ENCODE results near the gene PRPF8. TPM values are rescaled to one million over a fixed set of nuclear protein-coding genes. Genes with fewer than 3 reads are reported as not detected.

Gene PRPF8
- total RNA-seq, 1 experiment from 2014 or later = 103 TPM

DNA sequence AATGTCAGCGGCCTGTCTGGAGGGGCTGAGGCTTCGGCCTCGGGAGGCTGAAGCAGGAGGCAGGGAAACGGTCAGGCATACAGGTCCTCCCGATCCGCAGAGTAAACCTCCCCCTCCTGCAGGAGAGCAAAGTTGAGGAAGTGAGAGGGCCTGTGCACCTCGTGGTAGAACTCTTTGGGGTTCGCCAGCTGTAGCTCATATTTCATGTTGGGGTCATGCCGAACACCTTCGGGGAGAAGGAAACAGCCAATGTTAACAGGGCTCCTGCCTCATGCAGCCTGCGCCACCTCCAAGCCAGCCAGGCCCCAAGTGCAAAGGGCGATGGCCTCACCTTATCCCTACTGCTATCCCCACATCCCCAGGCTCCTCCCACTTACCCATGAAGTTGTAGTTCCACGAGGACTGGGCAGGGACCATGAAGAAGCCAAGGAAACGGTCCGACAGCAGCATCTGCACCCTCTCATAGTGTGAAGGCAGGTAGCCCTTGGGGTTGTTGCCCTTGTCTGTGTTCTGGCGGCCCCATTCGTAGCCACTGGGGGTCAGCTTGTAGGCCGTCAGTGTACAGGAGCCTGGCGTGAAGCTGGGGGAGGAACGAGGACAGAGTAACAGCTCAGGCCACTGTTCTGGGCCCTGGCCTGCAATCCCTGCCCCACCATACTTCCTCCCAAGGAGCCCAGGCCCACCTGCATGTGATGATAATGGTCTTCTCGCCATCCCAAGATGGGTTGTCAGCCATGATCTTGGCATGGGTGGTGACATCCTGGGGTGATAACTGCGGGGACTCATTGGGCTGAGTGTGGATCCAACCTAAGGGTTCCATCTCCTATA lies 33.7 kb downstream of the PRPF8 start:
- Histone ChIP-seq H3K4me3 (ENCODE audit: low read length) (no peak overlapping the region), H3K9me2 (replicated peaks; ENCODE audit: low read length) (no peaks in the 10 kb centered on the region), H4K20me1 (ENCODE audit: low read length) (no peaks in the 10 kb centered on the region), H3K9me3 (ENCODE audit: low read length) (no peaks in the 10 kb centered on the region), H3K36me3 (ENCODE audit: low read depth, low read length) (peaks cover 25% of the 10 kb centered on the region), H3K27me3 (ENCODE audit: low read length) (no peaks in the 10 kb centered on the region), H2AFZ (ENCODE audit: low read length) (no peak overlapping the region), H3K27ac (ENCODE audit: low read length) (no peak overlapping the region), H3K4me2 (ENCODE audit: low read length) (no peak overlapping the region), H3K9ac (ENCODE audit: low read length) (no peak overlapping the region), H3F3A (ENCODE audit: low read length, unreplicated experiment) (no peaks in the 10 kb centered on the region), H3K4me1 (ENCODE audit: insufficient read depth, low read length) (peaks cover 12% of the 10 kb centered on the region), H3K79me2 (ENCODE audit: low read length) (no peaks in the 10 kb centered on the region)
- intact Hi-C loops (cut with micrococcal nuclease) = no loop called here
- CTCF ChIA-PET = no interaction called here
- POLR2A ChIA-PET (ENCODE audit: unreplicated experiment) = no interaction called here
- ATAC-seq (no peak), DNase-seq (no peak)
- TF ChIP-seq EZH2 (IDR thresholded peaks at IDR 0.05; ENCODE audit: low read length, unreplicated experiment) (no peak), EZH2phosphoT487 (IDR thresholded peaks at IDR 0.05; ENCODE audit: borderline replicate concordance, low read length) (no peak)
- TF ChIP-seq, protein P1, sequence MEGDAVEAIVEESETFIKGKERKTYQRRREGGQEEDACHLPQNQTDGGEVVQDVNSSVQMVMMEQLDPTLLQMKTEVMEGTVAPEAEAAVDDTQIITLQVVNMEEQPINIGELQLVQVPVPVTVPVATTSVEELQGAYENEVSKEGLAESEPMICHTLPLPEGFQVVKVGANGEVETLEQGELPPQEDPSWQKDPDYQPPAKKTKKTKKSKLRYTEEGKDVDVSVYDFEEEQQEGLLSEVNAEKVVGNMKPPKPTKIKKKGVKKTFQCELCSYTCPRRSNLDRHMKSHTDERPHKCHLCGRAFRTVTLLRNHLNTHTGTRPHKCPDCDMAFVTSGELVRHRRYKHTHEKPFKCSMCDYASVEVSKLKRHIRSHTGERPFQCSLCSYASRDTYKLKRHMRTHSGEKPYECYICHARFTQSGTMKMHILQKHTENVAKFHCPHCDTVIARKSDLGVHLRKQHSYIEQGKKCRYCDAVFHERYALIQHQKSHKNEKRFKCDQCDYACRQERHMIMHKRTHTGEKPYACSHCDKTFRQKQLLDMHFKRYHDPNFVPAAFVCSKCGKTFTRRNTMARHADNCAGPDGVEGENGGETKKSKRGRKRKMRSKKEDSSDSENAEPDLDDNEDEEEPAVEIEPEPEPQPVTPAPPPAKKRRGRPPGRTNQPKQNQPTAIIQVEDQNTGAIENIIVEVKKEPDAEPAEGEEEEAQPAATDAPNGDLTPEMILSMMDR (conservative IDR thresholded peaks at IDR 0.05; ENCODE audit: low read depth, low read length) = no peak
- BruUV-seq (replicated peaks) = TSS peak; percentile 27

DNA sequence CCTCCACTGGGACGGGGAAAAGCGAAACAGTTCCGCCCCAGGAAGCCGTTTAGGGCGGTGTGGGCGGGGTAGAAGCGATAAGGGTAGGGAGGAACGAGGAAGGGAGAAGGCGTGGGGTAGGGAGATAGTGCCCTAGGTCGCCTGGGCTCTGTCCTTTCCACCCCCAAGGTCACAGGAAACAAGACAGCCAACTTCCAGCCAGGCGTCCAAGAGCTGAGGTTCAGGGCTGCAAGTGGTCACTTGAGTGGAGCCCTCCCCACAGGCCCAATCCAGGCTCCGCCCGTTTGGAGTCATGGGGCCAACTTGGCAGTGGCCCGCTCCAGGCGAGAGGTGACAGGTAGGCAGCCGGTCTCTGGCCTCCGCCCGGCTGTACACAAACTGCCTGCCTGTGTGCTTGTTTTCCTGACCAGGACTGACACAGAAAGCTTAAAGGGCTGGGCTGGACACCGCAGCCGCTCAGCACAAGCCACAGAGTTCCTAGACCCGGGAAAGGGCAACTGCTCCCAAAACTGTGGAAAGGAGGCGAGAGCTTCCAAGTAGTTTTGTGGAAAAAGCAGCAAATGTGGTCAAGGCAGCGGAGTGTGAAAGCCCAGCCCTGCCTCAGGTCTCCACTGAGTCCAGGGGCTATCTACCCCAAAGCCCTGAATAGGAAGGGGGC lies 34.7 kb downstream of the PRPF8 start, which contains the start of gene RILP:
RILP (minus strand) TSS at position 23 of the 658 bp plus-strand sequence. CDS start 62 bp downstream, outside the sequence.
- no peaks in the 10 kb centered on the region for H3K27me3 ChIP-seq (ENCODE audit: low read length)
- DNase-seq (peak; percentile 76), ATAC-seq (peak; percentile 62)
- H3F3A ChIP-seq (ENCODE audit: low read length, unreplicated experiment) = no peaks in the 10 kb centered on the region
- TF ChIP-seq EZH2phosphoT487 (IDR thresholded peaks at IDR 0.05; ENCODE audit: borderline replicate concordance, low read length) (no peak), EZH2 (IDR thresholded peaks at IDR 0.05; ENCODE audit: low read length, unreplicated experiment) (no peak)
- TF ChIP-seq, protein P1 (conservative IDR thresholded peaks at IDR 0.05; ENCODE audit: low read depth, low read length) = no peak
- H3K27ac ChIP-seq (ENCODE audit: low read length) = peak within 1 kb of the TSS; percentile 79
- CTCF ChIA-PET = interaction anchor here (1.4 to 2.6 kb wide), 2 partner anchors 19 to 76 kb away, joined by 10 to 24 read pairs; no protein-coding TSS in a partner anchor
- peaks cover 21% of the 10 kb centered on the region for H3K36me3 ChIP-seq (ENCODE audit: low read depth, low read length)
- H3K9me2 ChIP-seq (replicated peaks; ENCODE audit: low read length) = no peaks in the 10 kb centered on the region
- TSS peak; percentile 84 for BruUV-seq (replicated peaks)
- no peaks in the 10 kb centered on the region for H4K20me1 ChIP-seq (ENCODE audit: low read length)
- intact Hi-C loops (cut with micrococcal nuclease) = loop anchor here (2.0 kb wide), 2 partner anchors 67 to 179 kb away; partner anchors contain the start of gene SMYD4
- H3K4me1 ChIP-seq (ENCODE audit: insufficient read depth, low read length) = peaks cover 12% of the 10 kb centered on the region
- H3K9ac ChIP-seq (ENCODE audit: low read length) = peak within 1 kb of the TSS; percentile 67
- peak within 1 kb of the TSS; percentile 76 for H3K4me3 ChIP-seq (ENCODE audit: low read length)
- H3K4me2 ChIP-seq (ENCODE audit: low read length) = peak within 1 kb of the TSS; percentile 94
- H3K79me2 ChIP-seq (ENCODE audit: low read length) = no peaks in the 10 kb centered on the region
- H3K9me3 ChIP-seq (ENCODE audit: low read length) = no peaks in the 10 kb centered on the region
- POLR2A ChIA-PET (ENCODE audit: unreplicated experiment) = interaction anchor here (0.6 to 2.6 kb wide), 4 partner anchors 19 to 190 kb away, joined by 3 to 18 read pairs (median 6); partner anchors contain the start of gene SLC43A2
- peak within 1 kb of the TSS; percentile 93 for H2AFZ ChIP-seq (ENCODE audit: low read length)

All from PC-3 (cell line).